Keratinocyte (primary cell): ENCODE results near the gene METTL8. TPM values are rescaled to one million over a fixed set of nuclear protein-coding genes. Genes with fewer than 3 reads are reported as not detected.

Experiments
- DNase-seq: peaks from one replicate; pipeline ENCODE4 v3.0.0-alpha.2; 2011; ENCODE audit warnings: low read depth, missing footprints, low spot score
- FAIRE-seq: peaks from 2 replicates; lab custom pipeline; 2011; peaks lifted over from hg19 to GRCh38; lab: Jason Lieb, UNC
- H2AFZ ChIP-seq: 2 replicates; pipeline ENCODE4 v1.6.0; 2012; ENCODE audit warnings: low read length, control low read depth, inconsistent platforms; ENCODE audit not compliant: control insufficient read depth
- H3K27ac ChIP-seq: 2 replicates; pipeline ENCODE4 v1.5.1; 2011; ENCODE audit warnings: low read length; ENCODE audit not compliant: control insufficient read depth, insufficient read depth
- H3K27me3 ChIP-seq: 3 replicates; pipeline ENCODE4 v1.6.0; 2011; ENCODE audit warnings: low read length; ENCODE audit not compliant: control insufficient read depth, insufficient read depth; ENCODE audit errors: extremely low read depth
- H3K36me3 ChIP-seq, 2 experiments: 2 replicates in 1 of 2; 3 replicates in 1 of 2; pipeline ENCODE4 v1.5.1; 2011; ENCODE audit warnings: low read length in 2 of 2, mild to moderate bottlenecking in 1 of 2; ENCODE audit not compliant: control insufficient read depth in 2 of 2, insufficient read depth in 2 of 2; ENCODE audit errors: extremely low read depth in 1 of 2
- H3K4me1 ChIP-seq: 3 replicates; pipeline ENCODE4 v1.5.1; 2011; ENCODE audit warnings: low read length; ENCODE audit not compliant: control insufficient read depth, insufficient read depth; ENCODE audit errors: extremely low read depth
- H3K4me2 ChIP-seq: 3 replicates; pipeline ENCODE4 v1.6.0; 2011; ENCODE audit warnings: low read depth, low read length; ENCODE audit not compliant: control insufficient read depth, insufficient read depth; ENCODE audit errors: extremely low read depth
- H3K4me3 ChIP-seq, 3 experiments: fragments of 200-600 bp in 1 of 3; sonication (generic) in 1 of 3; 2 replicates in 2 of 3; 3 replicates in 1 of 3; pipeline ENCODE4 v1.5.1; 2011 to 2016; ENCODE audit warnings: low read length in 3 of 3, mild to moderate bottlenecking in 3 of 3, control low read depth in 2 of 3, inconsistent platforms in 1 of 3, low read depth in 1 of 3, mixed read lengths in 1 of 3, mixed run types in 1 of 3, moderate library complexity in 1 of 3; ENCODE audit not compliant: control insufficient read depth in 2 of 3, insufficient read depth in 2 of 3; ENCODE audit errors: extremely low read depth in 1 of 3
- H3K79me2 ChIP-seq: 2 replicates; pipeline ENCODE4 v1.6.0; 2012; ENCODE audit warnings: low read length; ENCODE audit not compliant: control insufficient read depth, insufficient read depth
- H3K9ac ChIP-seq: 3 replicates; pipeline ENCODE4 v1.6.0; 2011; ENCODE audit warnings: low read length; ENCODE audit not compliant: control insufficient read depth, insufficient read depth; ENCODE audit errors: extremely low read depth
- H3K9me1 ChIP-seq: 3 replicates; pipeline ENCODE4 v1.6.0; 2011; ENCODE audit warnings: low read length; ENCODE audit not compliant: control insufficient read depth, insufficient read depth; ENCODE audit errors: extremely low read depth
- H3K9me3 ChIP-seq: 2 replicates; pipeline ENCODE4 v1.5.1; 2012; ENCODE audit warnings: low read depth, low read length; ENCODE audit not compliant: control insufficient read depth
- H4K20me1 ChIP-seq: 3 replicates; pipeline ENCODE4 v1.6.0; 2011; ENCODE audit warnings: low read length; ENCODE audit not compliant: control insufficient read depth, insufficient read depth; ENCODE audit errors: extremely low read depth
- EZH2 ChIP-seq: IDR thresholded peaks from one replicate; pipeline ENCODE4 v1.6.1; 2012; ENCODE audit warnings: inconsistent platforms, mild to moderate bottlenecking, low read length, moderate library complexity
- dilution Hi-C: fragments of 300-500 bp; cut with MboI; formaldehyde crosslinking; loops from one replicate; pipeline ENCODE4 v1.7.0; 2020; ENCODE audit warnings: low sequenced_read_pairs; ENCODE audit not compliant: extremely low pct_ligation_motif_present
- polyA plus RNA-seq, 5 experiments: library from polyadenylated mRNA; depleted of rRNA in 3 of 5; stranded (reverse) in 3 of 5; stranded (forward) in 1 of 5; unstranded in 1 of 5; fragments of >200 nt; gene quantifications; 1 replicate in 1 of 5; 2 replicates in 3 of 5; 3 replicates in 1 of 5; pipeline versions ENCODE4 v1.2.1 to v1.2.3, GENCODE V29; 2011 to 2012; ENCODE audit warnings: missing spikeins in 2 of 5, low read depth in 1 of 5, low replicate concordance in 1 of 5
- TF ChIP-seq, protein P1 (sequence below), 3 experiments: IDR thresholded peaks in 1 of 3; conservative IDR thresholded peaks in 1 of 3; optimal IDR thresholded peaks in 1 of 3; 2 replicates in 2 of 3; 3 replicates in 1 of 3; pipeline versions ENCODE3 to v1.5.1; 2011; ENCODE audit warnings: low read length in 3 of 3, mild to moderate bottlenecking in 3 of 3, moderate library complexity in 2 of 3, control low read depth in 1 of 3, inconsistent platforms in 1 of 3; ENCODE audit not compliant: insufficient read depth in 2 of 3; ENCODE audit errors: extremely low read depth in 1 of 3

The METTL8 gene
- polyA plus RNA-seq, 1 donor (not counting 4 experiments of a cell fraction or from before 2014, with no cell fraction given), result 81.2 TPM

DNA sequence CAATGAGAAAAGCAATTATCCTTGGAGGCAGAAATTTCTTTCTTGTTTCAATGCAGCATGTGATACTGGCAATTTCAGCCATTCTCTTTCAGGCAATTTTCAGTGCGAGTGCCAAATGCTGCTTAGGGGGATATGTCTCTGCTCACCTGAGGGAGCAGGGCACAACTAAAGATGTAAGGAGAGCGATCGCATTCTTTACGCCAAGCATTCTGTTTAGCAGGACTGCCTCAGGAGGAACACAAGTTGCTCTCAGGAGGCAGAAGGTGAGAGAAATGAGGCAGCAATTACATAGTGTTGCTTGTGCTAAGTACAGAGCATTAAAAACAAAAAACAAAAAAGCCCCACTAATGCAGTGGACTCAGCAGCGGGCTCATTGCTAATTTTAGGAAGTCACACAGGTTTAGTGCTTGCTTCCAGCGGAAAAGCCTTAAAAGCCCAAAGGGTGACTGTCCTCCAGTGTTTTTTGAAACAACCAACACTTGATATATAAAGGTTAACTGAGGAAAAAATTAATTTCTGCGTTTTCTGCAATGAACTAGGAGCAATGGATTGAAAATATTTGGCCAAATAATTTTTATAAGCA lies 116.9 kb downstream of the METTL8 start:
- no peak for FAIRE-seq
- H3K9me1 ChIP-seq, result no peaks in the 10 kb centered on the region
- H3K79me2 ChIP-seq, result no peaks in the 10 kb centered on the region
- H2AFZ ChIP-seq, result no peak overlapping the region
- no peaks in the 10 kb centered on the region for H3K4me1 ChIP-seq
- dilution Hi-C loops, result no loop called here
- no peak overlapping the region for H3K4me3 ChIP-seq
- H3K9me3 ChIP-seq, result peaks cover 3% of the 10 kb centered on the region
- H3K27ac ChIP-seq, result no peak overlapping the region
- H3K27me3 ChIP-seq, result no peaks in the 10 kb centered on the region
- no peaks in the 10 kb centered on the region for H4K20me1 ChIP-seq
- H3K9ac ChIP-seq, result no peak overlapping the region
- no peak for TF ChIP-seq EZH2
- TF ChIP-seq, protein P1, sequence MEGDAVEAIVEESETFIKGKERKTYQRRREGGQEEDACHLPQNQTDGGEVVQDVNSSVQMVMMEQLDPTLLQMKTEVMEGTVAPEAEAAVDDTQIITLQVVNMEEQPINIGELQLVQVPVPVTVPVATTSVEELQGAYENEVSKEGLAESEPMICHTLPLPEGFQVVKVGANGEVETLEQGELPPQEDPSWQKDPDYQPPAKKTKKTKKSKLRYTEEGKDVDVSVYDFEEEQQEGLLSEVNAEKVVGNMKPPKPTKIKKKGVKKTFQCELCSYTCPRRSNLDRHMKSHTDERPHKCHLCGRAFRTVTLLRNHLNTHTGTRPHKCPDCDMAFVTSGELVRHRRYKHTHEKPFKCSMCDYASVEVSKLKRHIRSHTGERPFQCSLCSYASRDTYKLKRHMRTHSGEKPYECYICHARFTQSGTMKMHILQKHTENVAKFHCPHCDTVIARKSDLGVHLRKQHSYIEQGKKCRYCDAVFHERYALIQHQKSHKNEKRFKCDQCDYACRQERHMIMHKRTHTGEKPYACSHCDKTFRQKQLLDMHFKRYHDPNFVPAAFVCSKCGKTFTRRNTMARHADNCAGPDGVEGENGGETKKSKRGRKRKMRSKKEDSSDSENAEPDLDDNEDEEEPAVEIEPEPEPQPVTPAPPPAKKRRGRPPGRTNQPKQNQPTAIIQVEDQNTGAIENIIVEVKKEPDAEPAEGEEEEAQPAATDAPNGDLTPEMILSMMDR (optimal IDR thresholded peaks at IDR 0.05 in 1 of 3, IDR thresholded peaks at IDR 0.05 in 1 of 3, conservative IDR thresholded peaks at IDR 0.05 in 1 of 3; ENCODE audit: extremely low read depth in 1 of 3, insufficient read depth in 2 of 3, low read length in 3 of 3), result no peak
- H3K4me2 ChIP-seq, result no peak overlapping the region
- peaks cover 0 to 6% of the 10 kb centered on the region in 2 experiments for H3K36me3 ChIP-seq
- DNase-seq, result no peak

DNA sequence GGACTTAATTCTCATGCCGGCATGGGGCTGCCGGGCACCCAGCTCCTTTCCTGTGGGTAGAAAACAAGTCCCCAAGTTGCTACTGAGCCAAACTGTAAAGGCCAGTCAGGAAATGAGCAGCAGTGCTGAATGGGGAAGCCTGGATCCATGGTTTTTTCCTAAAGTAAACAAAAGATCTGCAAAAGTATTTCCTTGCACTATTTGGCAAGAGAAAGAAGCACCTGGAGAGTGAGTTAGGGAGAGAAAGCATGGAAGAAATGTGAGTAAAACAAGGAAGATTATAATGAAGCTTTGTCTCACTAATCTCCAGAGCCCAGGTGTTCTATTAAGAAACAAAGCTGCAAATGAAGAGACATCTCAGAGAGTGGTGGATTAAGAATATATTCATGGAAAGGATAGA lies 117.6 kb downstream of the METTL8 start:
- DNase-seq (no peak), FAIRE-seq (no peak)
- Histone ChIP-seq H3K4me2 (no peak overlapping the region), H3K27ac (no peak overlapping the region), H2AFZ (no peak overlapping the region), H3K27me3 (no peaks in the 10 kb centered on the region), H3K9ac (no peak overlapping the region), H3K36me3 (peaks cover 0 to 6% of the 10 kb centered on the region in 2 experiments), H3K9me1 (no peaks in the 10 kb centered on the region), H4K20me1 (no peaks in the 10 kb centered on the region), H3K4me1 (no peaks in the 10 kb centered on the region), H3K9me3 (peaks cover 3% of the 10 kb centered on the region), H3K4me3 (no peak overlapping the region), H3K79me2 (no peaks in the 10 kb centered on the region)
- dilution Hi-C loops, result no loop called here
- TF ChIP-seq EZH2, result no peak
- TF ChIP-seq, protein P1 (optimal IDR thresholded peaks at IDR 0.05 in 1 of 3, IDR thresholded peaks at IDR 0.05 in 1 of 3, conservative IDR thresholded peaks at IDR 0.05 in 1 of 3; ENCODE audit: extremely low read depth in 1 of 3, insufficient read depth in 2 of 3, low read length in 3 of 3), result no peak
